HG03039 (cell line): ENCODE data around the gene NPAS3.

Experiments
- ATAC-seq: cut with Tn5 transposase; IDR thresholded peaks from one replicate; pipeline ENCODE4 v1.9.1; 2021; ENCODE audit warnings: mild to moderate bottlenecking, moderate library complexity; ENCODE audit not compliant: unreplicated experiment

The NPAS3 gene

DNA sequence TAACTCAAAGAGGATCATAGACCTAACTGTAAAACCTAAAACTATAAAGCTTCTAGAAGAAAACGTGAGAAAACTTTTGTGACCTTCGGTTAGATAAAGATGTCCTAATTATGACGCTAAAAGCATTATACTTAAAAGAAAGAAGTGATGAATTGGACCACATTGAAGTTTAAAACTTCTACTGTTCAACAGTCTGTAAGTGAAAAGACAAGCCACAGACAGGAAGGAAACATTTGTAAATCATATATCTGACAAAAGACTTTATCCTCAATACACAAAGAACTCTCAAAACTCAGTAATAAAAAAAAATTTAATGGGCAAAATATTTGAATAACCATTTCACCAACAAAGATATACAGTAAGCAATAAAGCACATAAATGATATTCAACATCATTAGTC is 667.9 kb downstream of the NPAS3 start:
- ATAC-seq: no peak

DNA sequence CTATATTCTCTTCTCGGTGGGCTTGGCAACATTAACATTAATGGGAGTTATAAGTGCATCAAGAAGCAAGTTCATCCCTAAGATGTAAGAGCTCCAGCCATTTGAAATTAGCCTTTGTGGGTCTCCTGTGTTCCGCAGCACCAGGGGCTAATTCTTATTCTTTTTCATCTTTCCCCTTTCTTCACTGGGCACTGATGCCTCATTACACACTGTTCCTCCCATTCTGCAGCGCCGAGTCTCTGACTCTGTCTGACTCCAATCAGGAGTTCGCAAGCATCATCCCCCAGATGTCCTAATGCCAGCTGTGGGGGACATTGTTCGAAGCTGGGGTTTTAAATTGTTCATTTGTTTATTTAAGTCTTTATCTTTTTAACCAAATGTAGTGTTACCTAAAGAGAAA is 670.9 kb downstream of the NPAS3 start:
- ATAC-seq: no peak

DNA sequence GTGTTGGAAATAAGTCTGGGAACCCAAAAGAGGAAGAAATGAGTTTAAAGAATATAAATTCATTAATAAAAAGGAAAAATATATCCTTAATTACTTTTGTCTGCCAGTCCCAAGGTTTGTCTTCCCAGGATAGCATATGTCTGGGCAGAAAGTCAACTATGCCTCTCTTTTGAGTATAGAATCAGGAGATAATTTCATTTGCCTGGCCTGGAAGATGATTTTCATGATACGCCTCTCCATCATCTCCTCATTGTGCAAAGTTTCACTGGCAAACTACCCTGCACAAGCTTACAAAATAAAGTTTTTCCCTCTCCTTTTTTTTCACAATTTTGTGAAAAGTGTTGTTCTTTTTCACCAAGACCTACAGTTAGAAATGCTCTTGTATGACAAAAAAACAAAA is 671.4 kb downstream of the NPAS3 start:
- no peak for ATAC-seq

DNA sequence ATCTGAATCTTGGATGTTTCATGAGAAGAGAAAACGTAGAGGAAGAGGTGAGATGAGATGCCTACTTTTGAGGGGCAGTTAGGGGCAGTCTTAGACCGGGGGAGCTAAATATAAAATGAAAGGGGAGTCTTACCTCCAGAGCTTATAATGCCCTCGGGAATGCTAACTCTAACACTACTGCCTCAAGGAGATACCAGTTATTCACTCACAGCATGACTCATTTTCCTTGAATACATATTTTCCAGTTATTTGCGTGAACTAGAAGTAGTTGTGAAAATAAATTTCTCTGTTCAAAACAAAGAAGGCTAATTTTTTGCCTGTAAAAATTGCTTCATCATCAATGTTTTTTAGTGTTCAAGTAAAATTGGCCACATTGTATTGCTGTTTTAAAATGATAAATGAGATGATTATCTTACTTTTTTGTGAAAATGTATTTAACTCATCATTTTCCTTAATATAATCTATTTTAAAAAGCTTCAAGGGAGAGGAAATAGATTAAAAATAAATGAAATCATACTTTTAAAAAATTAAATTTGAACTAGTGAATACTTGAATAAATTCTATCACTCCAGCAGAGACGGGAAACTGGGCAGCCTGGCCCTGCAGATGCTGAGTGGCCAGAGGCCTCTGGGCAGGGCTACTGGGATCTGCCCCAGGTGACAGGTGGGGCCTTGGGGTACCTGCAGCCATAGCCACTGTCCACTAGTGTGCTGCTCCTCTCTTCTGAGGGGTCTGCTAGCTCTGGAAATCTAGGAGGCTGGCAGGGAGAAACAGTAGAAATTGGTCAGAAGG is 672.9 kb downstream of the NPAS3 start:
- ATAC-seq: no peak

- no peak for ATAC-seq
These were observed 673.5 kb downstream of the NPAS3 start for GRCh38 chr14:33612197-33612505.

- ATAC-seq: no peak
These were observed 678.5 kb downstream of the NPAS3 start for GRCh38 chr14:33617154-33617553.

GRCh38 chr14:33618361-33619105 is 679.9 kb downstream of the NPAS3 start:
- ATAC-seq: no peak

- no peak for ATAC-seq
These were observed 683.8 kb downstream of the NPAS3 start for GRCh38 chr14:33622496-33622895.

DNA sequence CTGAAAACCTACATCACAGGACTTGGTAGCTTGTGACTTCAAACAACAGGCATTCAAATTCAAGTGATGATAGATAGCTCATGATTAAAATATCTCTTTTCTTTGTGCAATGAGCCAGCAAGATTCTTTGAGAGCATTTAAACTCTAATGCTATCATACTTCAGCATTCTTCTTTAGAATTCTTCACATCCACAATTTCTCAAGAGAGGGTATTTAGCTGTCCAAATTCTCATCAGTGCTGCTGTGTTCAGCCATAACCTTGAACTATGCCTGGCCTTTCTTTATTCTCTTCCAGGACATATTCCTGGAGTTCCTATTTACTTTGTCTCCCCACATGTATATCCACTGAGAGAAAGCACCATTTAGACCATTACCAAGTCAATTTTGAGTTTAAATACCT is 691.1 kb downstream of the NPAS3 start:
- no peak for ATAC-seq

DNA sequence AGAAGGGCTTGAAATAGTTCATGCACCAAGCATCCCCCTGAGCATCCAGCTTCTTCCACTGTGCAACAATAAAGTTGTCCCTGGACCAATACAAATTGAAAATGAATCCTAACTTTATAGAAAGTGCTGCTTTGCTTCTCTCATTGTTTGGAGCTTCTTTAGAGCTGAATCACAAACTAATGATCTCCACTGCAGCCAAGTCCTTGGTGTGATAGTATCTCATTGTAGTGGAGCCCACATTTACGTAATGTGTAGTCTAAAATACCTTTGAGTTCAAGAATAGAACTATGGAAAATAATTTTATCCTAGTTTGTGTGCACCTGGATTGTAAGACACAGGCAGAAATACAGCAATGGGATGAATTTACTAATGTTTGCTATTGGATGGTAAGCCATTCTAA is 692.3 kb downstream of the NPAS3 start:
- no peak for ATAC-seq

DNA sequence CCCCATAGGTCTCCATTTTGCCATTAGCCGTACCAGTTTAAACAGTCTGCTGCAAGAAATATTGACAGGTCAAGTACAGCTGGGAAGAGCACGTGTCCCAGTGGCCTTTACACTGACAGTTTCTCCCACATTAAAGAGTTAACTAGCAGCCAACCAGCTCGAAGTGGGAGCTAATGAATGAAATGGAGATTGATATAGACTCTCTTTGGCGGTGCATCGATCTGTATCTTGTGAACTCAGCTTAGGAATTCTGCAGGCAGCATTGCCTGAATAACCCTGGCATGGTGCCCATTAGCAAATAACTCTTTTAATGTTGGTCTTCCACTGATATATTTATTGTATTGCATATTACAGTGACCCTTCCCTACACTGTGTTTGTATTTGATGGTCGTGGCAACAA is 692.8 kb downstream of the NPAS3 start:
- no peak for ATAC-seq

- ATAC-seq: no peak
These were observed 696.0 kb downstream of the NPAS3 start for GRCh38 chr14:33634631-33635030.

DNA sequence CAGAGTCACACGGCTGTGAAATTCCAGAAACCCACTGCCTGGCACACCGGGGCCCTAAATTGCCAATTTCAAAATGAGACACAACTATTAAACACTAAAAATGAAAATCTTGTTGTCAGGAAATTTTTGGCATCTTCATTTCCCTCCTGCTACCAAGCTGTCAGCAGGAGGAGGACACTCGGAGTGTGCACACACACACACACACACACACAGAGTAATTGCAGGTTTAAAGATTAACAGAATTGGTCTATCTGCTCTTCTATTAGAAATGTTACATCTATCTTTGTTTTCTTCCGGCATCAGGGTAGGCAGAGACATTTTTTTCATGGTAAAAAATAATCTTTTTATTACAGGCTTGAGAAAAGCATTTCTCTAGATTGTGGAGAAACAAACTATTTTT is 698.0 kb downstream of the NPAS3 start:
- ATAC-seq: no peak

GRCh38 chr14:33642080-33642479 is 703.4 kb downstream of the NPAS3 start:
- no peak for ATAC-seq

DNA sequence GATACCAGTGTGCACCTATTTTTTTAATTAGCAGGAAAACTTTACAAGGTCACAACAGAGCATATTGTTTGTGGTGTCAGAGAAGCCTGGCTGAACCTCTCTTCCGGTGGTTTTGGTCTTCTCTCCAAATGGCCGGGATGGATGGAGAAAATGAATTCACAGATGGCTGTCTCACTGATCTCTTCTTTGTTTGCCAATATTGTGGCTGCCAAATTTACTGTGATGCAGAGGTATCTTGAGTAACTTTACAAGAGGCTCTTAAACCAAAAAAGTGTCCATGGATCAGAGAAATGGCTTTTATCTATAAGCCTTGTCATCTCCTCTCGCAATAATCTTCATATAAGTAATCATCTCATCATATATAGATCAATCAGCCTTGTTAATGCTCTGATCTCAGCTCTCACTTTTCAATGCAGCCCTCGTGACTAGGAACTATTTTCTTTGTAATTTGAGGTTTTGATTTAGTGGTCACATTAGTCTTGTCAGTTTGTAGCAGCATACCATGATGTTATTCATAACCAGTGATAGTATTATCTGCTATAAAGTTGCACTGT is 704.1 kb downstream of the NPAS3 start:
- no peak for ATAC-seq

DNA sequence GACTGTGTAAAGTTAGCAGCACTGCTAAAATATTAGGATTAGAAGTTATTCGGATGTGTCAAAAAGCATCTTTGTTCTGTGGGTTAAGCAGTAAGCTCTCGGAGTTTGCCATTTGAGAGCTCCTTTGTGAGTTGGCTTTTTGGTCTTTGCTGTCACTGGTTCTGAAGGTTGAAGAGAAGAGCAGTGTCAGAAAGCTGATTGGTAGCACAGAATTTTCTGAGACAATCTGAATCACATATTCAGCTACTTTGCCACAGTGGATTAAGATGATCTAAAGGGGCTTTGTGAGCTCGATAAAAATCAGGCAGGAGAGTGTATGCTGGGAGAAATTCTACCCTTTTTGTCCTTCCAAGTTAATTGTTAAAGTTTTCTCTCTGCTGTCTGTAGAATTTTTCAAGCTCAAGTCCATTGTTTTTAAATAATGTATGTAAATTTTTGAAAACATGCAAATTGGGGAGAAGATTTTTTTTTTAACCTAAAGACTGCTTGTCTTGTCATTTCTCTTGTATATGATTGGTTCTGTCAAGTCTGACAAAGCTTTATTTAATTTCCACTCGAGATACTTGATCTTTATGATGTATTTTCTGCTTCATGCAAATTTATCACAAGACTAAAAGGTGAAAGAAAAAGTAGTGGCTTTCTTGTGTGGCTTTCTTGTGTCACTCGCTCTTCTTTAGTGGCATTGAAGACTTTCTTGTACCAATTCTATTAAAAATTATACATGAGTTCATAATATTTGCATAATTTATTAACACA is 704.9 kb downstream of the NPAS3 start:
- ATAC-seq: no peak

GRCh38 chr14:33646692-33647260 is 708.1 kb downstream of the NPAS3 start:
- no peak for ATAC-seq

DNA sequence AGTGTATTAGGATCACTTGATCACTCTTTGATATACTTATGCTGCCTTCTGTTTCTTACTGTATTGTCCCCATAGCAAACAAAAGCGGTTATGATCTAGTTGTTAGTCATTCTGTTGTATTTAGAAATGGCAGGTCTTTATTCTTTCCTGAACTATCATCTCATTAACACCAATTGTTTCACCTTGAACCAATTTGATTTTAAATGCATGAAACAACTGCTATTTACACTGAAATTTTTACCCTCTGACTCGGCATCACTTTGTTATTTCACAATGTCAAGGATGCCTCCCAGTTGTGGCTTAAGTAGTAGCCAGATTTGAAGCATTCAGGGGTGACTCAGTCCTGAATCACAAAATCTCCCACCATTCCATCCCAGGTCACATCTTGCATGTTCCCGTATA is 708.7 kb downstream of the NPAS3 start:
- ATAC-seq: no peak

DNA sequence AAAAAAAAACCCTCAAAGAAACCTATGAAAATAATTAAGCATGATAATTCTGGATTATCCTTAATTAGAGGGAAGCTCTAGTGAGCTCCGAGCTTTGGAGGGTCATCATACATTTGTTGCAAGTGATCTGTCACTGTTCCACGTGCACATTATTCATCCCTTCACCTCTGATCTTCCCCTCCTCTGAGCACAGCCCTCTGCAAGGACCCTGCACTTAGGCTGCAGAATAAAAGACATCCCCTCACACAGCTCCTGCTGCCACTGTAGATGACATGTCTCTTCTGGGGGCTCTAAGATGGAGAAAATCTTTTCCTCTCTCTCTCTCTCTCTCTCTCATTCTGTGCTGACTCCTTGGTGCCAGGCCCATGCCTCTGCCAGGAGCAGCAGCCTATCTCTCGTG is 711.8 kb downstream of the NPAS3 start:
- no peak for ATAC-seq

GRCh38 chr14:33652566-33653307 is 714.1 kb downstream of the NPAS3 start:
- ATAC-seq: no peak

DNA sequence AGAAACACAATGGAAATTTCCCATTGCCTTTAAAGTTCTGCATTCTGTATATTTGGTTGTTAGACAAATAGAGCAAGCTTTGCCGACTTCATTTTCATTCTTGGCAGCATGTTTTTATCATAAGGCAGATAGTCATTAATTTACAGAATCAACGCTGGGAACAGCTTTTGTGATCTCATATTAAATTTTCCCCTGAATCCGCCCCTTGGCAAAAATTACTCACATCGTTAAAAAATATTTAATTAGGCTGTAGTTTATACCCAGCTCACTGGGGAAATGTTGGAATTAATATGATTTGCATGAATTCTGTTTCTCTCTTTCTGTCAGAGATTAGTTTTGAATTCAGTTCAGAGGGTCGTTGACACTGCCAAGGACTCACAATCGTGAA is 714.6 kb downstream of the NPAS3 start:
- ATAC-seq: no peak
